GM19099 (cell line): ENCODE measurements around the gene CHD2.

Experiments
- POLR2A ChIP-seq: IDR thresholded peaks from 3 replicates; pipeline ENCODE4 v1.6.1; 2011; ENCODE audit warnings: low read depth; ENCODE audit not compliant: insufficient read length; ENCODE audit errors: extremely low read depth

Gene CHD2

GRCh38 chr15:93072411-93073394 lies 172.6 kb downstream of the CHD2 start:
- TF ChIP-seq POLR2A, result no peak

DNA sequence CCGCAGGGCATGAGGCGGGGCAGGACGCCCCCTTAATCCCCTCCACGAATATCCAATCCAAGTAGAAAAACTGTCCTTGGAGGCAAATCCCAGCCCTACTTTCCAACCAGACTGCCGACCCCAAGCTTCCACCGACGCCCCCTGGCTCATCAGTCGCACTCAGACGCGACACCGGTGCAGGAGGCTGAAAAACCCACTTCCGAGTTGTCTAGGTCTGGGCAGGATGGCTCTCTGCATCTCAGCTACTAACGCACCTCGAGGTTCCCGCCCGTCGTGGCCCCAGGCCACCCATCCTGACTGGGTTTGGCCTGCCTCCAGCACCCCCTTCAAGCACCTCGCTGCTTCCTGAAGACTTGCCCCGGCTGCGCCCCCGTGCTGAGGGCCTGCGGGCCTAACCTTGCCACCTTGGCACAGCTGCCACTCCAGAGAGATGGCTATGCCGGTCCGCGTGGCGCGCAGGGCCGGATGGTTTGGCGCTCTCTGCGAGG lies 173.4 kb downstream of the CHD2 start:
- TF ChIP-seq POLR2A, result no peak

DNA sequence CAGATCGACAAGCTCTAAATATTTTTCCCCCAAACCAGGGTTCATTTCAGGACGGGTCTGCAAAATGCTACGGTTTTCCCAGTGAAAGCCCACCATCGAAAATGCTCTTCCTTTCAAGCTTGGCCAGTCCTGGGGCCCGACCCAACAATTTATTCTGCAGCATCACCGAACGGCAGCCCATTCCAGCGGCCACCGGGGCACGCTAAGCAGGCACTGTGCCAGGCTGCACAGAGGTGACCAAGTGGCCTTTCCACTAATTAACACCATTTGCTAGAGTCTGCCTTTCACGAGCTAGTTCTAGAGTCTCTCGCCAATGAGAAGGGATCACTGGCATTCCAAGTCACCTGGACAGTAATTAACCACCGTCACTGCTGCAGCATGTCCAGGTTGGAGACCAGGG lies 174.5 kb downstream of the CHD2 start:
- no peak for TF ChIP-seq POLR2A

GRCh38 chr15:93076217-93076616 lies 176.1 kb downstream of the CHD2 start:
- TF ChIP-seq POLR2A, result no peak

- TF ChIP-seq POLR2A, result no peak
These were observed 176.8 kb downstream of the CHD2 start for GRCh38 chr15:93076875-93077274.
